B cell (primary cell): ENCODE results near the gene SP140. TPM values are rescaled to one million over a fixed set of nuclear protein-coding genes. Genes with fewer than 3 reads are reported as not detected.
A peak's percentile ranks its signal among the peaks of the same experiment; 100 is the strongest.

Experiments used
- ATAC-seq: fragments of 200-7000 bp; cut with Tn5 transposase; one replicate; pipeline ENCODE4 v1.10.0; 2021; ENCODE audit warnings: low read depth, mild to moderate bottlenecking, moderate number of reproducible peaks, moderate library complexity
- CTCF ChIA-PET: fragments of 350-600 bp; sonication (Branson Sonifier 250); formaldehyde crosslinking; loops from one replicate; lab custom pipeline; 2021; ENCODE audit warnings: antibody characterized with exemption, inconsistent platforms; lab: Charles Lee
- POLR2A ChIA-PET: fragments of 350-600 bp; sonication (Branson Sonifier 250); formaldehyde crosslinking; loops from one replicate; lab custom pipeline; 2021; ENCODE audit warnings: antibody characterized with exemption; lab: Charles Lee
- DNase-seq: peaks from one replicate; pipeline ENCODE4 v3.0.0; 2013
- H2AFZ ChIP-seq: 2 replicates; pipeline ENCODE4 v1.6.1; 2012; ENCODE audit warnings: mild to moderate bottlenecking, low read depth, low read length; ENCODE audit not compliant: insufficient read depth, poor library complexity, severe bottlenecking
- H3K27ac ChIP-seq, 2 donors: 1 replicate in 1 of 2; 2 replicates in 1 of 2; pipeline ENCODE4 v1.5.1; 2012 to 2013; ENCODE audit warnings: low read length in 2 of 2, mild to moderate bottlenecking in 2 of 2, moderate library complexity in 1 of 2
- H3K27me3 ChIP-seq, 4 experiments: fragments of 200-600 bp in 1 of 4; sonication (generic) in 1 of 4; replicated peaks in 1 of 4; 1 replicate in 2 of 4; 2 replicates in 2 of 4; pipeline versions ENCODE4 v1.6.1 to v1.7.0; 2013 to 2016; ENCODE audit warnings: low read length in 3 of 4, mild to moderate bottlenecking in 2 of 4, mixed read lengths in 1 of 4, moderate library complexity in 1 of 4; ENCODE audit not compliant: insufficient read depth in 4 of 4, control insufficient read depth in 3 of 4; ENCODE audit errors: control extremely low read depth in 1 of 4
- H3K36me3 ChIP-seq, 2 experiments: replicated peaks in 1 of 2; 1 replicate in 1 of 2; 2 replicates in 1 of 2; pipeline versions ENCODE4 v1.6.1 to v1.7.1; 2013; ENCODE audit warnings: low read length in 1 of 2; ENCODE audit not compliant: insufficient read depth in 2 of 2, control insufficient read depth in 1 of 2; ENCODE audit errors: control extremely low read depth in 1 of 2, extremely low read depth in 1 of 2
- H3K4me1 ChIP-seq, 2 donors: fragments of 200-600 bp in 1 of 2; sonication (generic) in 1 of 2; 1 replicate in 1 of 2; 2 replicates in 1 of 2; pipeline versions ENCODE4 v1.5.1 to v1.6.1; 2013 to 2017; ENCODE audit warnings: low read length in 2 of 2; ENCODE audit not compliant: control insufficient read depth in 2 of 2, insufficient read depth in 2 of 2
- H3K4me2 ChIP-seq: replicated peaks from 2 replicates; pipeline ENCODE3; 2012; ENCODE audit warnings: mild to moderate bottlenecking, low read depth, low read length; ENCODE audit not compliant: poor library complexity, severe bottlenecking
- H3K4me3 ChIP-seq, 5 experiments: fragments of 200-600 bp in 1 of 5; sonication (generic) in 1 of 5; 1 replicate in 3 of 5; 2 replicates in 2 of 5; pipeline versions ENCODE4 v1.5.1 to v1.7.0; 2011 to 2016; ENCODE audit warnings: low read length in 4 of 5, mild to moderate bottlenecking in 4 of 5, low read depth in 2 of 5, control low read depth in 1 of 5, moderate library complexity in 1 of 5; ENCODE audit not compliant: insufficient read depth in 1 of 5; ENCODE audit errors: control extremely low read depth in 1 of 5, extremely low read depth in 1 of 5
- H3K79me2 ChIP-seq: fragments of 200-600 bp; sonication (generic); one replicate; pipeline ENCODE4 v1.6.0; 2016; ENCODE audit warnings: low read length; ENCODE audit not compliant: control insufficient read depth, insufficient read depth
- H3K9ac ChIP-seq: fragments of 200-600 bp; sonication (generic); 2 replicates; pipeline ENCODE4 v1.6.1; 2017; ENCODE audit warnings: mild to moderate bottlenecking, low read length, moderate library complexity
- H3K9me3 ChIP-seq, 3 donors: one replicate each; pipeline versions ENCODE4 v1.6.1 to v1.7.1; 2013; ENCODE audit warnings: low read length in 2 of 3; ENCODE audit not compliant: control insufficient read depth in 2 of 3, insufficient read depth in 1 of 3; ENCODE audit errors: control extremely low read depth in 1 of 3
- H4K20me1 ChIP-seq: 2 replicates; pipeline ENCODE4 v1.6.0; 2012; ENCODE audit warnings: mild to moderate bottlenecking, low read length; ENCODE audit not compliant: insufficient read depth, control insufficient read depth, poor library complexity, severe bottlenecking
- H3K27ac Mint-ChIP-seq: one replicate; pipeline ENCODE4 v1.8.0; 2021; ENCODE audit warnings: mixed read lengths
- H3K27me3 Mint-ChIP-seq: one replicate; pipeline ENCODE4 v1.8.0; 2021; ENCODE audit warnings: mixed read lengths
- H3K4me1 Mint-ChIP-seq: one replicate; pipeline ENCODE4 v1.8.0; 2021; ENCODE audit warnings: mixed read lengths
- H3K4me3 Mint-ChIP-seq: one replicate; pipeline ENCODE4 v1.8.0; 2021; ENCODE audit warnings: mixed read lengths
- H3K9me3 Mint-ChIP-seq: one replicate; pipeline ENCODE4 v1.8.0; 2022; ENCODE audit warnings: mixed read lengths; ENCODE audit not compliant: insufficient read depth
- EZH2 ChIP-seq: IDR thresholded peaks from 2 replicates; pipeline ENCODE4 v1.6.1; 2012; ENCODE audit warnings: borderline replicate concordance, low read depth, mild to moderate bottlenecking, moderate library complexity, low read length; ENCODE audit not compliant: insufficient read depth, poor library complexity, severe bottlenecking
- WGBS: methylation state at CpG from one replicate; pipeline ENCODE4 v1.1.5; 2013; ENCODE audit warnings: missing lambda C conversion rate; ENCODE audit not compliant: insufficient coverage; 5-methylcytosine and 5-hydroxymethylcytosine counted together
- intact Hi-C: fragments of 100-400 bp; cut with micrococcal nuclease; formaldehyde crosslinking; loops from one replicate; pipeline ENCODE4 v1.10.0; 2022
- polyA plus RNA-seq: library from polyadenylated mRNA; depleted of rRNA; stranded (reverse); fragments of >200 nt; gene quantifications from 2 replicates; pipeline ENCODE4 v1.2.3, GENCODE V29; 2012
- total RNA-seq, 2 donors: library from RNA; stranded (reverse); fragments of 120-200 nt in 1 of 2; gene quantifications; 1 replicate in 1 of 2; 2 replicates in 1 of 2; pipeline versions ENCODE4 v1.2.3 to v1.2.4, GENCODE V29; 2013 to 2022
- TF ChIP-seq, protein P1 (sequence below): fragments of 200-600 bp; IDR thresholded peaks from one replicate; pipeline ENCODE4 v1.8.0; 2022; ENCODE audit warnings: antibody characterized with exemption, mild to moderate bottlenecking

Gene SP140
- total and polyA plus RNA-seq, 2 donors (not counting 1 experiment from before 2014, with no cell fraction given): 78.7 to 411 TPM

DNA sequence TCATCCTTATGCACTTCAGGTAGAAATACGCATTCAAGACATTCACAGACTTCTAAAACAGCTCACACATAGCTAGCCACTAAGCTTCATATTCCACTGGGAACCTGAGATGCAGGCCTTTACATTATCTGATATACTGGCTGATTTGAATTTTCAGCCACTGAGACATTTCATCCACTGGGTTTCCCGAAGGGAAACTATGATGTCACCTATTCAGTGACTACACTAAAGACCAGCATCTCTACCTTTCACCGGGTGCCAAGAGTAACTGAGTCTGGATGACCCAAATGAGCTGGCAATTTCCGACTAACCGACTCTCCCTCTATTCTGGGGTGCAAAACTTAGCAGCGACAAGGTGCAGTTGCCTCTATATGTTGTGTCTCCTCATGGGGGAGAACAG is 69.7 kb downstream of the SP140 start:
- Mint-ChIP-seq H3K9me3 (peaks cover 4% of the 10 kb centered on the region), H3K27me3 (no peaks in the 10 kb centered on the region), H3K27ac (no peak overlapping the region), H3K4me3 (no peak overlapping the region), H3K4me1 (no peaks in the 10 kb centered on the region)
- H3K4me2 ChIP-seq: no peak overlapping the region
- H3K4me1 ChIP-seq: no peaks in the 10 kb centered on the region
- H3K36me3 ChIP-seq: peaks cover 8 to 100% of the 10 kb centered on the region in 2 experiments
- no peak overlapping the region for H3K4me3 ChIP-seq
- no peak for ATAC-seq
- intact Hi-C loops: no loop called here
- H2AFZ ChIP-seq: no peak overlapping the region
- no peaks in the 10 kb centered on the region for H4K20me1 ChIP-seq
- ChIA-PET POLR2A (no interaction called here), CTCF (no interaction called here)
- 98% methylated on average over 5 of the region's 6 CpGs for WGBS
- peaks cover 12% of the 10 kb centered on the region for H3K79me2 ChIP-seq
- peaks cover 1 to 7% (median 6%) of the 10 kb centered on the region in 3 donors for H3K9me3 ChIP-seq
- H3K27me3 ChIP-seq: no peaks in the 10 kb centered on the region
- no peak for DNase-seq
- no peak overlapping the region for H3K27ac ChIP-seq
- no peak for TF ChIP-seq EZH2
- TF ChIP-seq, protein P1, sequence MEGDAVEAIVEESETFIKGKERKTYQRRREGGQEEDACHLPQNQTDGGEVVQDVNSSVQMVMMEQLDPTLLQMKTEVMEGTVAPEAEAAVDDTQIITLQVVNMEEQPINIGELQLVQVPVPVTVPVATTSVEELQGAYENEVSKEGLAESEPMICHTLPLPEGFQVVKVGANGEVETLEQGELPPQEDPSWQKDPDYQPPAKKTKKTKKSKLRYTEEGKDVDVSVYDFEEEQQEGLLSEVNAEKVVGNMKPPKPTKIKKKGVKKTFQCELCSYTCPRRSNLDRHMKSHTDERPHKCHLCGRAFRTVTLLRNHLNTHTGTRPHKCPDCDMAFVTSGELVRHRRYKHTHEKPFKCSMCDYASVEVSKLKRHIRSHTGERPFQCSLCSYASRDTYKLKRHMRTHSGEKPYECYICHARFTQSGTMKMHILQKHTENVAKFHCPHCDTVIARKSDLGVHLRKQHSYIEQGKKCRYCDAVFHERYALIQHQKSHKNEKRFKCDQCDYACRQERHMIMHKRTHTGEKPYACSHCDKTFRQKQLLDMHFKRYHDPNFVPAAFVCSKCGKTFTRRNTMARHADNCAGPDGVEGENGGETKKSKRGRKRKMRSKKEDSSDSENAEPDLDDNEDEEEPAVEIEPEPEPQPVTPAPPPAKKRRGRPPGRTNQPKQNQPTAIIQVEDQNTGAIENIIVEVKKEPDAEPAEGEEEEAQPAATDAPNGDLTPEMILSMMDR: no peak
- H3K9ac ChIP-seq: no peak overlapping the region

GRCh38 chr2:230296917-230297316 is 71.4 kb downstream of the SP140 start:
- H3K36me3 ChIP-seq: peaks cover 8 to 90% of the 10 kb centered on the region in 2 experiments
- H3K27ac Mint-ChIP-seq: peak overlapping the region; percentile 41
- H3K4me2 ChIP-seq: no peak overlapping the region

More at GRCh38 chr2:230296917-230297316, 71.4 kb downstream of the SP140 start:
- no peak for ATAC-seq
- H3K9me3 ChIP-seq: peaks cover 1 to 7% (median 6%) of the 10 kb centered on the region in 3 donors
- H4K20me1 ChIP-seq: no peaks in the 10 kb centered on the region
- TF ChIP-seq, protein P1: no peak
- ChIA-PET POLR2A (no interaction called here), CTCF (interaction anchor here (1.1 kb wide), 1 partner anchor 21 kb away, joined by 4 read pairs; no protein-coding TSS in a partner anchor)
- no peak overlapping the region for H2AFZ ChIP-seq
- H3K27me3 Mint-ChIP-seq: no peaks in the 10 kb centered on the region
- H3K9me3 Mint-ChIP-seq: peaks cover 4% of the 10 kb centered on the region
- no peaks in the 10 kb centered on the region for H3K27me3 ChIP-seq
- no peak overlapping the region for H3K27ac ChIP-seq
- no peaks in the 10 kb centered on the region for H3K4me1 ChIP-seq
- no peaks in the 10 kb centered on the region for H3K4me1 Mint-ChIP-seq
- intact Hi-C loops: no loop called here
- DNase-seq: no peak
- no peak overlapping the region for H3K9ac ChIP-seq
- no peak overlapping the region for H3K4me3 ChIP-seq
- H3K79me2 ChIP-seq: peaks cover 12% of the 10 kb centered on the region
- no peak overlapping the region for H3K4me3 Mint-ChIP-seq
